ENCODE data around the gene VAMP8. TPM values are rescaled to one million over a fixed set of nuclear protein-coding genes. Genes with fewer than 3 reads are reported as not detected.

VAMP8 gene
- total RNA-seq, 1 experiment from 2014 or later, result not detected

DNA sequence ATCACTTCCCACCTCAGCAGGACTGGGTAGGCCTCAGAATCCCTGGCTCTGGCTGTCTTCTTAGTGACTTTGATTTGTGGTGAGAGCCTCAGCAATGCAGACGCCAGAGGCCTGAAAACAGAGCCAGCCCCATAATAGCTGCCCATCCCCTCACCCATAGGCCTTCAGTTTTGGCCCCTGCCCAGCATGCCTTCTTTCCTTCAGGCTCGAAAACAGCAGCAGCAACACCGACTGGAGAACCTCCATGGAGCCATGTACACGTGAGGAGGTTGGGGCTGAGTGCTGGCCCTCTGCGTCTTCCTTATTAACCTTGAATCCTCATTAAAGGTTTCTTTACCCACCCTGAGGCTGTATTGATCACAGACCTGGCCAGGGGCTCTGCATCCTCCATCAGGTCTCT, 19.9 kb downstream of the VAMP8 start:
- POLR2A ChIA-PET (ENCODE audit: low non-redundant PET), result interaction anchor here (0.6 kb wide), 1 partner anchor 556 kb away, joined by 9 read pairs; no protein-coding TSS in a partner anchor
- no peak overlapping the region for H3K27ac ChIP-seq (ENCODE audit: low read depth, low read length, poor library complexity, severe bottlenecking)
- no peak for TF ChIP-seq EZH2 (IDR thresholded peaks at IDR 0.05; ENCODE audit: borderline replicate concordance, low read depth, low read length, poor library complexity, severe bottlenecking)
- TF ChIP-seq, protein P1, sequence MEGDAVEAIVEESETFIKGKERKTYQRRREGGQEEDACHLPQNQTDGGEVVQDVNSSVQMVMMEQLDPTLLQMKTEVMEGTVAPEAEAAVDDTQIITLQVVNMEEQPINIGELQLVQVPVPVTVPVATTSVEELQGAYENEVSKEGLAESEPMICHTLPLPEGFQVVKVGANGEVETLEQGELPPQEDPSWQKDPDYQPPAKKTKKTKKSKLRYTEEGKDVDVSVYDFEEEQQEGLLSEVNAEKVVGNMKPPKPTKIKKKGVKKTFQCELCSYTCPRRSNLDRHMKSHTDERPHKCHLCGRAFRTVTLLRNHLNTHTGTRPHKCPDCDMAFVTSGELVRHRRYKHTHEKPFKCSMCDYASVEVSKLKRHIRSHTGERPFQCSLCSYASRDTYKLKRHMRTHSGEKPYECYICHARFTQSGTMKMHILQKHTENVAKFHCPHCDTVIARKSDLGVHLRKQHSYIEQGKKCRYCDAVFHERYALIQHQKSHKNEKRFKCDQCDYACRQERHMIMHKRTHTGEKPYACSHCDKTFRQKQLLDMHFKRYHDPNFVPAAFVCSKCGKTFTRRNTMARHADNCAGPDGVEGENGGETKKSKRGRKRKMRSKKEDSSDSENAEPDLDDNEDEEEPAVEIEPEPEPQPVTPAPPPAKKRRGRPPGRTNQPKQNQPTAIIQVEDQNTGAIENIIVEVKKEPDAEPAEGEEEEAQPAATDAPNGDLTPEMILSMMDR (conservative IDR thresholded peaks at IDR 0.05; ENCODE audit: low read depth, low read length), result no peak

DNA sequence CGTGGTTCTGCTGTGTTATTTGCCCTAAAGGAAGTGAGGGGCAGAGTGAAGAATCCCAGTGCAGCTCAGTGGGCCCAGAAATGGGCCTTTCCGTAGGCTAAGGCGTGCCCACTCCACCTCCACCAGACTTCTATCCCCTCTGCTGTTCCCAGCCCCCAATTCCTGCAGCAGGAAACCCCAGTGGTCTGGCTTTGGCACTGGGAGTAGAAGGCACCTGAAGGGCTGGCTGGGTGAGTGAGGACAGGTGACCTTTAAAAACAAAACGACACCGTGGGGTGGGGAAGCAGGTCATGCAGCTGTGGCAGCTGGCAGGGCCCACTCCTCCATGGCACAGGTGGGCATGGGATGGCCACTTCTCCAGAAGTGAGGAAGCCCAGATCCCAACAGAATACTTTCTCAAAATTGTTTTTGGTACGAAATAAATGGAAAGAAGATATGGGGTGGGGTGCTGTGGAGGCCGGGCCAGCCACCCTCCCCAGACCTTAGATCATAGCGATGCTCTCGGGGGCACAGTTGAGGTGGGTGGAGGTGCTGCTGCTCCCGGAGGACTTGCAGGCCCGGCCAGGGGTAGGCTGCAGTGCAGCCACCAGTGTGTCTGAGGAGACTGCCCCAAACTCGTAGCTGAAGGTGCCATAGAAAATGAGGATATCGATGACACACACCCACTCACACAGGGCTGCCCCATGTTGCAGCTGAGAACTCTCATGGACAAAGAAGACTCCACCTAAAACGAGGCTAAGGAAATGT, 21.4 kb downstream of the VAMP8 start:
- TF ChIP-seq, protein P1 (conservative IDR thresholded peaks at IDR 0.05; ENCODE audit: low read depth, low read length), result no peak
- no peak for TF ChIP-seq EZH2 (IDR thresholded peaks at IDR 0.05; ENCODE audit: borderline replicate concordance, low read depth, low read length, poor library complexity, severe bottlenecking)
- H3K4me3 ChIP-seq (ENCODE audit: low read depth, low read length, poor library complexity, severe bottlenecking), result no peak overlapping the region
- H3K36me3 ChIP-seq (ENCODE audit: insufficient read depth, low read length, poor library complexity, severe bottlenecking), result peaks cover 17% of the 10 kb centered on the region
- no TSS peak for BruUV-seq (replicated peaks)
- DNase-seq (ENCODE audit: low spot score), result no peak
- H3K4me1 ChIP-seq (ENCODE audit: insufficient read depth, low read length, poor library complexity, severe bottlenecking), result no peaks in the 10 kb centered on the region
- no peaks in the 10 kb centered on the region for H3K9me3 ChIP-seq (ENCODE audit: low read depth, low read length, poor library complexity, severe bottlenecking)
- CTCF ChIA-PET, result no interaction called here
- H3K27ac ChIP-seq (ENCODE audit: low read depth, low read length, poor library complexity, severe bottlenecking), result no peak overlapping the region
- H3K27me3 ChIP-seq (replicated peaks; ENCODE audit: insufficient read depth, low read depth, low read length, poor library complexity), result no peaks in the 10 kb centered on the region
- intact Hi-C loops (cut with micrococcal nuclease; ENCODE audit: unreplicated experiment), result no loop called here
- POLR2A ChIA-PET (ENCODE audit: low non-redundant PET), result no interaction called here

More for the DNA sequence above, 19.9 kb downstream of the VAMP8 start:
- no TSS peak for BruUV-seq (replicated peaks)
- H3K4me1 ChIP-seq (ENCODE audit: insufficient read depth, low read length, poor library complexity, severe bottlenecking), result no peaks in the 10 kb centered on the region
- no peak overlapping the region for H3K4me3 ChIP-seq (ENCODE audit: low read depth, low read length, poor library complexity, severe bottlenecking)
- intact Hi-C loops (cut with micrococcal nuclease; ENCODE audit: unreplicated experiment), result no loop called here
- no peaks in the 10 kb centered on the region for H3K9me3 ChIP-seq (ENCODE audit: low read depth, low read length, poor library complexity, severe bottlenecking)
- no peaks in the 10 kb centered on the region for H3K27me3 ChIP-seq (replicated peaks; ENCODE audit: insufficient read depth, low read depth, low read length, poor library complexity)
- CTCF ChIA-PET, result no interaction called here
- DNase-seq (ENCODE audit: low spot score), result no peak
- peaks cover 17% of the 10 kb centered on the region for H3K36me3 ChIP-seq (ENCODE audit: insufficient read depth, low read length, poor library complexity, severe bottlenecking)

DNA sequence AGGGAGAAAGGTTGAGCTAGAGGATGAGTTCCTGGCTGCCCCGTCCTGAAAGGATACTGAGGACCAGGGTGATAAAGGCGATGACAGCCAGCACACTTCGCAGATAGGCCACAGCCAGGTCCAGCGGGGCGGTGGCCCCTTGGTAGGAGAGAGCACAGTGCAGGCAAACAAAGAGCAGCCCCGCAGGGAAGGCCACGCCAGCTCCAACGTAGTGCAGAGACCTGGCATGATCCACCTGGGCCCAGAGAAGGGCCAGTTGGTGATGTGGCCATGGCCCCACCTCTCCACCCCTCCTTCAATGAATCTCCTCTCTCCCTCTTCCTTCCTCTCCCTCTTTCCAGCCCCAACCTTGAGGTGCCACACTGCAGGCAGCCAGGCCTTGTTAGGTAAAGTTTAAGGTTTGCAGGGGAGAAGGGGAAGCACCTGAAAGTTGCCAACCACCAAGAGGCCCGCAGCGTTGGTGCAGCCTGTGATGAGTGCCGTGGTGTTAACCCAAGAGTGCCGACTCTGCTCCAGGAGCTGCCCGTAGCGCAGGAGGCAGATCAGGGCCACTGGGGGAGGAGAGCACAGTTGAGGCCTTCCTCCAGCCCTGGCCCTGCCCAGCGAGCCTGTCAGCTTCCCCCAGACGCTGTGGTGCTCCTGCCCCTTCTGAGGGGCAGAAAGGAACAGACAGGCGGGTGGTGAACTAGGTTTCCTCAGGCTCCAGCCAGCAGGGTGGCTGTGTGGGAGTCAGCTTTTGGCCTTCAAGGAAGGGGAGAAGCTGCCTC, 22.3 kb downstream of the VAMP8 start:
- Histone ChIP-seq H3K27me3 (replicated peaks; ENCODE audit: insufficient read depth, low read depth, low read length, poor library complexity) (no peaks in the 10 kb centered on the region), H3K27ac (ENCODE audit: low read depth, low read length, poor library complexity, severe bottlenecking) (no peak overlapping the region), H3K9me3 (ENCODE audit: low read depth, low read length, poor library complexity, severe bottlenecking) (no peaks in the 10 kb centered on the region), H3K4me1 (ENCODE audit: insufficient read depth, low read length, poor library complexity, severe bottlenecking) (no peaks in the 10 kb centered on the region), H3K36me3 (ENCODE audit: insufficient read depth, low read length, poor library complexity, severe bottlenecking) (peaks cover 17% of the 10 kb centered on the region), H3K4me3 (ENCODE audit: low read depth, low read length, poor library complexity, severe bottlenecking) (no peak overlapping the region)
- POLR2A ChIA-PET (ENCODE audit: low non-redundant PET), result no interaction called here
- CTCF ChIA-PET, result no interaction called here
- intact Hi-C loops (cut with micrococcal nuclease; ENCODE audit: unreplicated experiment), result no loop called here
- no TSS peak for BruUV-seq (replicated peaks)
- DNase-seq (ENCODE audit: low spot score), result no peak
- TF ChIP-seq EZH2 (IDR thresholded peaks at IDR 0.05; ENCODE audit: borderline replicate concordance, low read depth, low read length, poor library complexity, severe bottlenecking), result no peak
- TF ChIP-seq, protein P1 (conservative IDR thresholded peaks at IDR 0.05; ENCODE audit: low read depth, low read length), result no peak
